HG03520 (cell line): ENCODE results near the gene C10orf53.

Experiments
- ATAC-seq: cut with Tn5 transposase; IDR thresholded peaks from one replicate; pipeline ENCODE4 v1.9.1; 2021; ENCODE audit warnings: mild to moderate bottlenecking, moderate library complexity; ENCODE audit not compliant: unreplicated experiment

C10orf53 gene

GRCh38 chr10:49679480-49679893 lies at the start of gene C10orf53:
C10orf53 (plus strand) TSS chr10:49679651; CDS start chr10:49679698, 47 bp downstream.
- ATAC-seq, result no peak

- ATAC-seq, result no peak
Observed at GRCh38 chr10:49631975-49632374, 47.5 kb upstream of the C10orf53 start.

GRCh38 chr10:49632406-49633317 lies 46.8 kb upstream of the C10orf53 start:
- no peak for ATAC-seq

- no peak for ATAC-seq
Observed at GRCh38 chr10:49633327-49634068, 46.0 kb upstream of the C10orf53 start.

GRCh38 chr10:49634069-49634660 lies 45.3 kb upstream of the C10orf53 start:
- no peak for ATAC-seq

GRCh38 chr10:49642311-49642710 lies 37.1 kb upstream of the C10orf53 start:
- ATAC-seq, result no peak

GRCh38 chr10:49643241-49644034 lies 36.0 kb upstream of the C10orf53 start:
- ATAC-seq, result no peak

GRCh38 chr10:49644035-49644646 lies 35.3 kb upstream of the C10orf53 start:
- no peak for ATAC-seq

- ATAC-seq, result no peak
Observed at GRCh38 chr10:49645417-49645816, 34.0 kb upstream of the C10orf53 start.

GRCh38 chr10:49645871-49646870 lies 33.3 kb upstream of the C10orf53 start:
- ATAC-seq, result no peak

- ATAC-seq, result no peak
Observed at GRCh38 chr10:49647554-49647953, 31.9 kb upstream of the C10orf53 start.

- ATAC-seq, result no peak
Observed at GRCh38 chr10:49647985-49648795, 31.3 kb upstream of the C10orf53 start.

- ATAC-seq, result no peak
Observed at GRCh38 chr10:49649294-49649693, 30.2 kb upstream of the C10orf53 start.

- no peak for ATAC-seq
Observed at GRCh38 chr10:49649936-49650723, 29.3 kb upstream of the C10orf53 start.

- ATAC-seq, result no peak
Observed at GRCh38 chr10:49650724-49651034, 28.8 kb upstream of the C10orf53 start.

- ATAC-seq, result no peak
Observed at GRCh38 chr10:49651039-49651835, 28.2 kb upstream of the C10orf53 start.

- ATAC-seq, result no peak
Observed at GRCh38 chr10:49651917-49652316, 27.5 kb upstream of the C10orf53 start.
